ENCODE measurements around the gene DPP10. TPM values are rescaled to one million over a fixed set of nuclear protein-coding genes. Genes with fewer than 3 reads are reported as not detected.

DPP10 gene
- total RNA-seq, 2 donors from 2014 or later, result 3.1 to 11.2 TPM

GRCh38 chr2:114810092-114810491, 367.7 kb downstream of the DPP10 start:
- H3K36me3 ChIP-seq (replicated peaks in 1 of 2; ENCODE audit: insufficient read depth in 1 of 2, low read depth in 2 of 2), result no peaks in the 10 kb centered on the region
- no peaks in the 10 kb centered on the region for H3K4me1 ChIP-seq
- H3K9me3 ChIP-seq, result no peaks in the 10 kb centered on the region
- WGBS, 2 donors, result 79 to 82% methylated on average over 5 of the region's 5 CpGs
- H3K27me3 ChIP-seq, result no peaks in the 10 kb centered on the region
- no peak for DNase-seq
- H3K4me3 ChIP-seq, result no peak overlapping the region
- no peak overlapping the region for H3K27ac ChIP-seq
- no peak for ATAC-seq
- intact Hi-C loops (cut with DNase I), result no loop called here
- TF ChIP-seq CTCF (IDR thresholded peaks at IDR 0.05) (no peak), POLR2A (IDR thresholded peaks at IDR 0.05) (no peak)

GRCh38 chr2:114812261-114812660, 369.8 kb downstream of the DPP10 start:
- intact Hi-C loops (cut with DNase I), result no loop called here
- no peaks in the 10 kb centered on the region for H3K9me3 ChIP-seq
- ATAC-seq (no peak), DNase-seq (no peak)
- WGBS, 2 donors, result 69 to 72% methylated on average over 5 of the region's 5 CpGs
- no peaks in the 10 kb centered on the region for H3K27me3 ChIP-seq
- no peak overlapping the region for H3K4me3 ChIP-seq
- TF ChIP-seq CTCF (IDR thresholded peaks at IDR 0.05), result no peak
- no peak for TF ChIP-seq POLR2A (IDR thresholded peaks at IDR 0.05)
- H3K4me1 ChIP-seq, result no peaks in the 10 kb centered on the region
- H3K36me3 ChIP-seq (replicated peaks in 1 of 2; ENCODE audit: insufficient read depth in 1 of 2, low read depth in 2 of 2), result no peaks in the 10 kb centered on the region
- H3K27ac ChIP-seq, result no peak overlapping the region

GRCh38 chr2:114814355-114814754, 371.9 kb downstream of the DPP10 start:
- DNase-seq, result no peak
- no peak for ATAC-seq
- H3K4me1 ChIP-seq, result no peaks in the 10 kb centered on the region
- intact Hi-C loops (cut with DNase I), result no loop called here
- no peak for TF ChIP-seq POLR2A (IDR thresholded peaks at IDR 0.05)
- TF ChIP-seq CTCF (IDR thresholded peaks at IDR 0.05), result no peak
- H3K27me3 ChIP-seq, result no peaks in the 10 kb centered on the region
- no peak overlapping the region for H3K27ac ChIP-seq
- WGBS, 2 donors, result 66 to 72% methylated on average over 6 of the region's 6 CpGs
- no peak overlapping the region for H3K4me3 ChIP-seq
- no peaks in the 10 kb centered on the region for H3K9me3 ChIP-seq
- H3K36me3 ChIP-seq (replicated peaks in 1 of 2; ENCODE audit: insufficient read depth in 1 of 2, low read depth in 2 of 2), result no peaks in the 10 kb centered on the region

GRCh38 chr2:114821055-114821454, 378.6 kb downstream of the DPP10 start:
- Histone ChIP-seq H3K27me3 (no peaks in the 10 kb centered on the region), H3K27ac (no peak overlapping the region), H3K36me3 (replicated peaks in 1 of 2; ENCODE audit: insufficient read depth in 1 of 2, low read depth in 2 of 2) (no peaks in the 10 kb centered on the region), H3K4me3 (no peak overlapping the region), H3K4me1 (no peaks in the 10 kb centered on the region), H3K9me3 (no peaks in the 10 kb centered on the region)
- no peak for DNase-seq
- ATAC-seq, result no peak
- intact Hi-C loops (cut with DNase I), result no loop called here
- TF ChIP-seq CTCF (IDR thresholded peaks at IDR 0.05) (no peak), POLR2A (IDR thresholded peaks at IDR 0.05) (no peak)
- 80 to 87% methylated on average over 3 of the region's 3 CpGs for WGBS, 2 donors

GRCh38 chr2:114843963-114844362, 401.5 kb downstream of the DPP10 start:
- intact Hi-C loops (cut with DNase I), result no loop called here
- H3K4me1 ChIP-seq, result no peaks in the 10 kb centered on the region
- no peaks in the 10 kb centered on the region for H3K9me3 ChIP-seq
- no peak for ATAC-seq
- no peak for TF ChIP-seq POLR2A (IDR thresholded peaks at IDR 0.05)
- TF ChIP-seq CTCF (IDR thresholded peaks at IDR 0.05), result no peak
- DNase-seq, result no peak
- 56 to 59% methylated on average over 3 of the region's 3 CpGs for WGBS, 2 donors
- H3K27ac ChIP-seq, result no peak overlapping the region
- H3K27me3 ChIP-seq, result no peaks in the 10 kb centered on the region
- no peaks in the 10 kb centered on the region for H3K36me3 ChIP-seq (replicated peaks in 1 of 2; ENCODE audit: insufficient read depth in 1 of 2, low read depth in 2 of 2)
- no peak overlapping the region for H3K4me3 ChIP-seq

Data from body of pancreas (tissue), 4 donors.